Nephron (organoid): ENCODE data around the gene MAP3K21.
A peak's percentile ranks its signal among the peaks of the same experiment; 100 is the strongest.

Source experiments
- H3K27ac Mint-ChIP-seq, 3 experiments: 2 replicates each; pipeline ENCODE4 v1.8.0; 2020; ENCODE audit warnings: mixed read lengths in 3 of 3, mild to moderate bottlenecking in 2 of 3, moderate library complexity in 1 of 3
- H3K27me3 Mint-ChIP-seq: 2 replicates; pipeline ENCODE4 v1.8.0; 2021; ENCODE audit warnings: low read depth, mild to moderate bottlenecking, moderate library complexity, mixed read lengths
- H3K36me3 Mint-ChIP-seq: 2 replicates; pipeline ENCODE4 v1.8.0; 2020; ENCODE audit warnings: low read depth, mixed read lengths
- H3K4me1 Mint-ChIP-seq: 2 replicates; pipeline ENCODE4 v1.8.0; 2020; ENCODE audit warnings: mixed read lengths
- H3K4me3 Mint-ChIP-seq, 3 experiments: 2 replicates each; pipeline ENCODE4 v1.8.0; 2020; ENCODE audit warnings: mild to moderate bottlenecking in 3 of 3, mixed read lengths in 3 of 3, moderate library complexity in 2 of 3
- H3K9me3 Mint-ChIP-seq: 2 replicates; pipeline ENCODE4 v1.8.0; 2020; ENCODE audit warnings: mixed read lengths
- CTCF ChIP-seq, 3 experiments: fragments of 200-600 bp; sonication (generic); IDR thresholded peaks; one replicate each; pipeline ENCODE4 v1.5.0; 2021; ENCODE audit warnings: antibody characterized with exemption in 3 of 3; ENCODE audit not compliant: unreplicated experiment in 3 of 3

The MAP3K21 gene

GRCh38 chr1:233368106-233368788, 40.7 kb downstream of the MAP3K21 start:
- Mint-ChIP-seq H3K9me3 (no peaks in the 10 kb centered on the region), H3K4me3 (no peak overlapping the region), H3K27ac (peak overlapping the region; percentile 77 to 92 (median 85)), H3K4me1 (peaks cover 31% of the 10 kb centered on the region), H3K36me3 (no peaks in the 10 kb centered on the region), H3K27me3 (peaks cover 3% of the 10 kb centered on the region)
- TF ChIP-seq CTCF (IDR thresholded peaks at IDR 0.05; ENCODE audit: unreplicated experiment in 3 of 3): no peak

GRCh38 chr1:233368789-233369130, 41.2 kb downstream of the MAP3K21 start:
- Mint-ChIP-seq H3K36me3 (no peaks in the 10 kb centered on the region), H3K4me1 (peaks cover 31% of the 10 kb centered on the region), H3K27ac (peak overlapping the region; percentile 77 to 92 (median 85)), H3K4me3 (no peak overlapping the region), H3K27me3 (peaks cover 3% of the 10 kb centered on the region), H3K9me3 (no peaks in the 10 kb centered on the region)
- no peak for TF ChIP-seq CTCF (IDR thresholded peaks at IDR 0.05; ENCODE audit: unreplicated experiment in 3 of 3)

- Mint-ChIP-seq H3K27ac (peak overlapping the region in 1 of 3 experiments; percentile 5), H3K27me3 (no peaks in the 10 kb centered on the region), H3K4me3 (no peak overlapping the region), H3K36me3 (no peaks in the 10 kb centered on the region), H3K4me1 (peaks cover 9% of the 10 kb centered on the region), H3K9me3 (no peaks in the 10 kb centered on the region)
- no peak for TF ChIP-seq CTCF (IDR thresholded peaks at IDR 0.05; ENCODE audit: unreplicated experiment in 3 of 3)
Observed at GRCh38 chr1:233372218-233373120, 44.9 kb downstream of the MAP3K21 start.

- Mint-ChIP-seq H3K27me3 (no peaks in the 10 kb centered on the region), H3K9me3 (no peaks in the 10 kb centered on the region)
Observed at GRCh38 chr1:233373226-233373625, 45.7 kb downstream of the MAP3K21 start.

GRCh38 chr1:233375653-233376052, 48.1 kb downstream of the MAP3K21 start:
- H3K9me3 Mint-ChIP-seq: no peaks in the 10 kb centered on the region
- TF ChIP-seq CTCF (IDR thresholded peaks at IDR 0.05; ENCODE audit: unreplicated experiment in 3 of 3): no peak
- H3K27me3 Mint-ChIP-seq: no peaks in the 10 kb centered on the region
- H3K4me3 Mint-ChIP-seq: no peak overlapping the region
- H3K27ac Mint-ChIP-seq: peak overlapping the region in 1 of 3 experiments; percentile 43
- H3K4me1 Mint-ChIP-seq: no peaks in the 10 kb centered on the region
- peaks cover 3% of the 10 kb centered on the region for H3K36me3 Mint-ChIP-seq

More at GRCh38 chr1:233373226-233373625, 45.7 kb downstream of the MAP3K21 start:
- Mint-ChIP-seq H3K4me3 (no peak overlapping the region), H3K4me1 (peaks cover 5% of the 10 kb centered on the region), H3K36me3 (no peaks in the 10 kb centered on the region), H3K27ac (no peak overlapping the region)
- no peak for TF ChIP-seq CTCF (IDR thresholded peaks at IDR 0.05; ENCODE audit: unreplicated experiment in 3 of 3)
